Measurements from ENCODE around the gene NEK11.

The NEK11 gene

DNA sequence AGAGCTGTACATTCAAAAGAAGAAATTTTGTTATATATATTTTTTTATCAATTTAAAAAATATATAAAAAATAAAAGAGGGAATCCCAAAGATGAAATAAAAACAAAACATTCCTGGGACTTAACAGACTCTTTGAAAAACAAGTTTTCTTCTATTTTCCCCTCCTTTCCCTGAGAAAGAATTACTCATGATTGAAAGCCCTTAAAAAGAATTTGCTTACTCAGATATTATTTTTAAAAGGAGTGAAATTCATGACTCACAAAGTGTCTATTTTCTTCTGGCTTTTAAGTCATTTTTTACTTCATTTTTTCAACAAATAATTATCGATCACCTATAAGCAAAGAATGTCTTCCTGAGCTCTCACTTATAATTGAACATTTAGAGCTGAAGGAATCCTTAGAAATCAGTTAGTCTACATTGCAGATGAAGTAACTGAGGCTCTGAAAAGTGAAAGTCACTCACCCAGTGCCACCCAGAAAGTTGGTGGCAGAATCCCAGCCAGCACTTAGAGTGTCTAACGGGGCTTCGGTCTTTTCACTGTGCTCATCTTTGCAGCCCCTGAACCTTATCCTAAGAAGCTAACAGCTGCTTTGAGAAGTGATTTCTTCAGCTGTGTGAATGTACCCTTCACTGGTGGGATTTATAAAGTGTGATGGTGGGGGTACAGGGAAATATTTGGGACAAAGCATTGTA is 312.4 kb downstream of the NEK11 start:
- Histone ChIP-seq H3K4me1 (ENCODE audit: control insufficient read depth, insufficient read depth, low read length) (no peaks in the 10 kb centered on the region), H3K9me3 (ENCODE audit: control insufficient read depth, insufficient read depth, low read length) (peaks cover 12% of the 10 kb centered on the region), H3K36me3 (ENCODE audit: control insufficient read depth, insufficient read depth, low read length) (no peaks in the 10 kb centered on the region), H3K9ac (ENCODE audit: low read depth, low read length) (no peak overlapping the region), H3K4me3 (ENCODE audit: low read depth, low read length) (no peak overlapping the region), H3K27me3 (ENCODE audit: control insufficient read depth, insufficient read depth, low read length) (no peaks in the 10 kb centered on the region), H3K27ac (ENCODE audit: low read depth, low read length) (no peak overlapping the region)

- H3K27me3 ChIP-seq (ENCODE audit: control insufficient read depth, insufficient read depth, low read length), result no peaks in the 10 kb centered on the region
- H3K9ac ChIP-seq (ENCODE audit: low read depth, low read length), result no peak overlapping the region
- no peaks in the 10 kb centered on the region for H3K36me3 ChIP-seq (ENCODE audit: control insufficient read depth, insufficient read depth, low read length)
- H3K27ac ChIP-seq (ENCODE audit: low read depth, low read length), result no peak overlapping the region
- no peak overlapping the region for H3K4me3 ChIP-seq (ENCODE audit: low read depth, low read length)
- no peaks in the 10 kb centered on the region for H3K4me1 ChIP-seq (ENCODE audit: control insufficient read depth, insufficient read depth, low read length)
- peaks cover 22% of the 10 kb centered on the region for H3K9me3 ChIP-seq (ENCODE audit: control insufficient read depth, insufficient read depth, low read length)
These were observed 315.1 kb downstream of the NEK11 start for GRCh38 chr3:131341761-131342160.

GRCh38 chr3:131348911-131349310 is 322.2 kb downstream of the NEK11 start:
- H3K4me1 ChIP-seq (ENCODE audit: control insufficient read depth, insufficient read depth, low read length), result peaks cover 23% of the 10 kb centered on the region
- no peaks in the 10 kb centered on the region for H3K27me3 ChIP-seq (ENCODE audit: control insufficient read depth, insufficient read depth, low read length)
- H3K9ac ChIP-seq (ENCODE audit: low read depth, low read length), result no peak overlapping the region
- H3K27ac ChIP-seq (ENCODE audit: low read depth, low read length), result no peak overlapping the region
- H3K4me3 ChIP-seq (ENCODE audit: low read depth, low read length), result no peak overlapping the region
- H3K9me3 ChIP-seq (ENCODE audit: control insufficient read depth, insufficient read depth, low read length), result peaks cover 12% of the 10 kb centered on the region
- H3K36me3 ChIP-seq (ENCODE audit: control insufficient read depth, insufficient read depth, low read length), result no peaks in the 10 kb centered on the region

GRCh38 chr3:131349454-131349853 is 322.8 kb downstream of the NEK11 start:
- H3K27ac ChIP-seq (ENCODE audit: low read depth, low read length), result no peak overlapping the region
- peaks cover 23% of the 10 kb centered on the region for H3K4me1 ChIP-seq (ENCODE audit: control insufficient read depth, insufficient read depth, low read length)
- H3K9ac ChIP-seq (ENCODE audit: low read depth, low read length), result no peak overlapping the region
- H3K27me3 ChIP-seq (ENCODE audit: control insufficient read depth, insufficient read depth, low read length), result no peaks in the 10 kb centered on the region
- H3K9me3 ChIP-seq (ENCODE audit: control insufficient read depth, insufficient read depth, low read length), result peaks cover 7% of the 10 kb centered on the region
- no peaks in the 10 kb centered on the region for H3K36me3 ChIP-seq (ENCODE audit: control insufficient read depth, insufficient read depth, low read length)
- no peak overlapping the region for H3K4me3 ChIP-seq (ENCODE audit: low read depth, low read length)

DNA sequence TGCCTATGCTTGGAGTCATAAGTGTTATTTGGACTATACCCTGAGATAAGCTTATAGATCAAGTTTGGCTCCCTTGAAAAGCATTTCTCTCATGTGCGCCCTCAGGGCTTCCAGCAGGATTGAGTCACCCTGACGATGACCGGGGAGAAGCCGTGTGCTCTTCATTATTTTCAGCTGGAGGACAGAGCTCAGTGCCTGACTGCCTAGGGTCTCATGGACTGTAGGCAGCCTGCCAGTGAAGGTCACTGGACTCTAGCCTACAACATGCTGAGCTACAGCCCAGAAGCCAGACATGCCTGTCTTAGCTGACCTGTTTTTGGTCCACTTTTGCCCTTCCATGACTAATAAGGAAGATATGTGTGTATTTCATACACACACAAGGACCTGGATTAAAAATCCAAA is 323.3 kb downstream of the NEK11 start:
- Histone ChIP-seq H3K36me3 (ENCODE audit: control insufficient read depth, insufficient read depth, low read length) (no peaks in the 10 kb centered on the region), H3K9ac (ENCODE audit: low read depth, low read length) (no peak overlapping the region), H3K27me3 (ENCODE audit: control insufficient read depth, insufficient read depth, low read length) (no peaks in the 10 kb centered on the region), H3K9me3 (ENCODE audit: control insufficient read depth, insufficient read depth, low read length) (peaks cover 3% of the 10 kb centered on the region; the same call in 1 of the 2 replicates), H3K4me1 (ENCODE audit: control insufficient read depth, insufficient read depth, low read length) (peaks cover 23% of the 10 kb centered on the region), H3K27ac (ENCODE audit: low read depth, low read length) (no peak overlapping the region), H3K4me3 (ENCODE audit: low read depth, low read length) (no peak overlapping the region)

DNA sequence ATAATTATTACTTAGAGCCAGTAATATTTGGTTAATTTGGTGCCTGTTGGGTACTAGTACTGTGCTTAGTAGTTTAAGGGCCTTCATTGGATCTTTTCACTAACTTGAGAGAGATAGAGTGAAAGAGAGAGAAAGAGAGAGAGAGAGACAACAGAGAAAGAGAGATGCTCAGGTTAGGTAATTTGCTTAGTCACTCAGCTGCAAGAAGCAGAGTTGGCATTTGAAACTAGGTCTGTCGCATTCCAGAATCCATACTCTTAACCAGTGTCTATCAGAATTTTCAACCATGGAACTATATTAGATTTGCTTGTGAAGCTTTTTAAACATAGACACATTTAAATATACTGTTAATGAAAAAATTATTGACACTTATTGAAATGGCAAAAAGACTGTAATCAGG is 323.8 kb downstream of the NEK11 start:
- peaks cover 23% of the 10 kb centered on the region for H3K4me1 ChIP-seq (ENCODE audit: control insufficient read depth, insufficient read depth, low read length)
- H3K36me3 ChIP-seq (ENCODE audit: control insufficient read depth, insufficient read depth, low read length), result no peaks in the 10 kb centered on the region
- no peak overlapping the region for H3K4me3 ChIP-seq (ENCODE audit: low read depth, low read length)
- no peak overlapping the region for H3K27ac ChIP-seq (ENCODE audit: low read depth, low read length)
- H3K27me3 ChIP-seq (ENCODE audit: control insufficient read depth, insufficient read depth, low read length), result no peaks in the 10 kb centered on the region
- no peak overlapping the region for H3K9ac ChIP-seq (ENCODE audit: low read depth, low read length)
- H3K9me3 ChIP-seq (ENCODE audit: control insufficient read depth, insufficient read depth, low read length), result peaks cover 3% of the 10 kb centered on the region; the same call in 1 of the 2 replicates

- H3K4me3 ChIP-seq (ENCODE audit: low read depth, low read length), result no peak overlapping the region
- no peak overlapping the region for H3K9ac ChIP-seq (ENCODE audit: low read depth, low read length)
- no peaks in the 10 kb centered on the region for H3K36me3 ChIP-seq (ENCODE audit: control insufficient read depth, insufficient read depth, low read length)
- no peak overlapping the region for H3K27ac ChIP-seq (ENCODE audit: low read depth, low read length)
- no peaks in the 10 kb centered on the region for H3K9me3 ChIP-seq (ENCODE audit: control insufficient read depth, insufficient read depth, low read length)
- H3K4me1 ChIP-seq (ENCODE audit: control insufficient read depth, insufficient read depth, low read length), result peaks cover 23% of the 10 kb centered on the region
- H3K27me3 ChIP-seq (ENCODE audit: control insufficient read depth, insufficient read depth, low read length), result no peaks in the 10 kb centered on the region
These were observed 326.6 kb downstream of the NEK11 start for GRCh38 chr3:131353016-131353877.

DNA sequence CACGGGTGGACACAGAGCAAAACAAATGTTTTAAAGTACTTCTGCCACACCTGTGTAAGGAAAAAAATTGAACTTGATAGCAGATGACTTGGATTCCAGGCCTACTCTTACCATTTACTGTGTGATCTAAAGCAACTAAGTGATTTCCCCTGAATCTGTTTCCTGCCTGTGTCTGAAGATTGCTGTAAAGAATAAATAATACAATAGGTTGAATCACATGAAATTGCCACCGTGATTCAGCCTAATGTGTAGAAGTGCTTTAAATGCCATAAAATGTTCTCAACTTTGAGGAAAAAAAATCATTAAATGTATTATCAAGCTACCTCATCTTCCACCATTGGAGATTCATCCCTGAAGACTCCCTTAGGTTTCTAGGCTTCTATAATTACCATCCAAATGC is 327.3 kb downstream of the NEK11 start:
- H3K27me3 ChIP-seq (ENCODE audit: control insufficient read depth, insufficient read depth, low read length), result no peaks in the 10 kb centered on the region
- no peak overlapping the region for H3K9ac ChIP-seq (ENCODE audit: low read depth, low read length)
- H3K4me1 ChIP-seq (ENCODE audit: control insufficient read depth, insufficient read depth, low read length), result peaks cover 23% of the 10 kb centered on the region
- no peaks in the 10 kb centered on the region for H3K9me3 ChIP-seq (ENCODE audit: control insufficient read depth, insufficient read depth, low read length)
- H3K36me3 ChIP-seq (ENCODE audit: control insufficient read depth, insufficient read depth, low read length), result no peaks in the 10 kb centered on the region
- H3K4me3 ChIP-seq (ENCODE audit: low read depth, low read length), result no peak overlapping the region
- no peak overlapping the region for H3K27ac ChIP-seq (ENCODE audit: low read depth, low read length)

GRCh38 chr3:131356006-131356595 is 329.4 kb downstream of the NEK11 start:
- Histone ChIP-seq H3K36me3 (ENCODE audit: control insufficient read depth, insufficient read depth, low read length) (no peaks in the 10 kb centered on the region), H3K9me3 (ENCODE audit: control insufficient read depth, insufficient read depth, low read length) (no peaks in the 10 kb centered on the region), H3K4me3 (ENCODE audit: low read depth, low read length) (no peak overlapping the region), H3K27ac (ENCODE audit: low read depth, low read length) (no peak overlapping the region), H3K9ac (ENCODE audit: low read depth, low read length) (no peak overlapping the region), H3K27me3 (ENCODE audit: control insufficient read depth, insufficient read depth, low read length) (no peaks in the 10 kb centered on the region), H3K4me1 (ENCODE audit: control insufficient read depth, insufficient read depth, low read length) (peaks cover 20% of the 10 kb centered on the region)

- Histone ChIP-seq H3K9me3 (ENCODE audit: control insufficient read depth, insufficient read depth, low read length) (no peaks in the 10 kb centered on the region), H3K27me3 (ENCODE audit: control insufficient read depth, insufficient read depth, low read length) (no peaks in the 10 kb centered on the region), H3K27ac (ENCODE audit: low read depth, low read length) (no peak overlapping the region), H3K4me1 (ENCODE audit: control insufficient read depth, insufficient read depth, low read length) (peaks cover 10% of the 10 kb centered on the region), H3K4me3 (ENCODE audit: low read depth, low read length) (no peak overlapping the region), H3K36me3 (ENCODE audit: control insufficient read depth, insufficient read depth, low read length) (no peaks in the 10 kb centered on the region), H3K9ac (ENCODE audit: low read depth, low read length) (no peak overlapping the region)
These were observed 330.6 kb downstream of the NEK11 start for GRCh38 chr3:131357275-131357674.

Data from HUES48 (cell line).